MM.1S (cell line): ENCODE results near the gene KSR2.

Experiments used
- EZH2 ChIP-seq: fragments of 300-600 bp; sonication (generic); optimal IDR thresholded peaks from 2 replicates; pipeline ENCODE3; 2017; ENCODE audit warnings: low read depth, mild to moderate bottlenecking, antibody characterized with exemption, low read length, mixed read lengths
- EZH2phosphoT487 ChIP-seq: fragments of 300-600 bp; sonication (generic); IDR thresholded peaks from 2 replicates; pipeline ENCODE4 v1.6.1; 2018; ENCODE audit warnings: antibody characterized with exemption, low read length
- TF ChIP-seq, protein P1 (sequence below): fragments of 300-600 bp; sonication (generic); IDR thresholded peaks from 2 replicates; pipeline ENCODE4 v1.5.1; 2016; ENCODE audit warnings: antibody characterized with exemption, low read length, mixed read lengths

DNA sequence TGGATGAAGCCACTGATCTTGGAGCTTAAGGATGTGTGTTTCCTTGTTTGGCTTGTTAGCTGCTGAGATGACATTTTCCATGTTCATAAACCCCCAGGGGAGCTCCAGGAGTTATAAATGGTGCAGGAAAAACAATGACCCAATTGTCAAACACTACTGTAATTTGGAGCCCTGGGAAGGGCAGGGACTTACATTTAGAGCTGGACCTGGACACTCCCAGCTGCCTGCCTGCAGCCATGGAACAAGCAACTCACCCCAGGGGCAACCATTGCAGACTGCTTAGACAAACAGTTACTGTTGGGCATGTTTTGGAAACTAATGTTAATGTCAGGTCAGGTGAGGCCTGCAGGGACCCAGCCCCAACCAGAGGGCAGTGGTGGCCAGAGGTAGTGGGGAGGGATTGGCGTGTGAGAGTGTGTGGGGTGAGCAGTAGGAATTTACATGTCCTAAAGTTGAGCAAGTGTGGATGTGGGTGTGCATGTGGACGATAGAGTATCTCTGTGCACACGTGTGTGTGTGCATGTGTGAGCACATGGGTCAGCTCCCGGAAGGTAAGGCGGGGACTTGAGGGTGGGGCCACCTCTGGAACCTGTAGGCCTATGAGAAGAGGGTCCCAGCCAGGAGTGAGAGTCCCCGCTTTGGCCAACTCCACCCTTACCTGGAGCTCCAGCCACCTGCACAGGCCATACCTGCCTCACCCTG is 521.0 kb downstream of the KSR2 start:
- TF ChIP-seq EZH2phosphoT487 (no peak), EZH2 (no peak)
- TF ChIP-seq, protein P1, sequence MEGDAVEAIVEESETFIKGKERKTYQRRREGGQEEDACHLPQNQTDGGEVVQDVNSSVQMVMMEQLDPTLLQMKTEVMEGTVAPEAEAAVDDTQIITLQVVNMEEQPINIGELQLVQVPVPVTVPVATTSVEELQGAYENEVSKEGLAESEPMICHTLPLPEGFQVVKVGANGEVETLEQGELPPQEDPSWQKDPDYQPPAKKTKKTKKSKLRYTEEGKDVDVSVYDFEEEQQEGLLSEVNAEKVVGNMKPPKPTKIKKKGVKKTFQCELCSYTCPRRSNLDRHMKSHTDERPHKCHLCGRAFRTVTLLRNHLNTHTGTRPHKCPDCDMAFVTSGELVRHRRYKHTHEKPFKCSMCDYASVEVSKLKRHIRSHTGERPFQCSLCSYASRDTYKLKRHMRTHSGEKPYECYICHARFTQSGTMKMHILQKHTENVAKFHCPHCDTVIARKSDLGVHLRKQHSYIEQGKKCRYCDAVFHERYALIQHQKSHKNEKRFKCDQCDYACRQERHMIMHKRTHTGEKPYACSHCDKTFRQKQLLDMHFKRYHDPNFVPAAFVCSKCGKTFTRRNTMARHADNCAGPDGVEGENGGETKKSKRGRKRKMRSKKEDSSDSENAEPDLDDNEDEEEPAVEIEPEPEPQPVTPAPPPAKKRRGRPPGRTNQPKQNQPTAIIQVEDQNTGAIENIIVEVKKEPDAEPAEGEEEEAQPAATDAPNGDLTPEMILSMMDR = no peak
